Measurements from ENCODE around the gene PPP1R27. TPM values are rescaled to one million over a fixed set of nuclear protein-coding genes. Genes with fewer than 3 reads are reported as not detected.

Gene PPP1R27
- total and polyA plus RNA-seq, 12 donors, result 0.11 to 3.1 (median 0.69) TPM; not detected in 6

DNA sequence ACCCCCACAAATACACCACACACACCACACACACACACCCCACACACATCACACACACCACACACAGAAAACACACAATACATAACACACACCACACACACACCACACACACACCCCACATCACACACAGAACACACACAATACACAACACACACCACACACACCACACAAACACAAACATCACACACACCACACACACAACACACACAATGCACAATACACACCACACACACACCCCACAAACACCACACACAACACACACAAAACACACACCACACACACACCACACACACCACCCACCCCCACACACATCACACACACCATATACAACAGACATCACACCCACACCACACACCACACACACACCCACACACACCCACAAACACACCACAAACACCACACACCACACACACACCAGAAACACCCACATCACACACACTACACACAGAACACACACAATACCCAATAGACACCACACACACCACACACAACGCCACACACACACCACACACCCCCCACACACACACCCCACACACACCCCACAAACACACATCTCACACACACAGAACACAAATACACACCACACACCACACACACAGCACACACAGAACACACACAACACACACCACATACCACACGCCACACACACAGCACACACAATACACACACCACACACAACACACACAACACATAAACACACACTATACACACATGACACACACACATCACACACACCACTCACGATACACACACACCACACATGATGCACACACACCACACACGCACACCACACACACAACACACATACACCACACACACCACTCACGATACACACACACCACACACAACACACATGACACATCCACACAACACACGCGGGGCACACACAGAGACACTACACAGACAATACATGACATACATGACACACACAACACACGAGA, 41.9 kb downstream of the PPP1R27 start:
- TF ChIP-seq, protein P1, sequence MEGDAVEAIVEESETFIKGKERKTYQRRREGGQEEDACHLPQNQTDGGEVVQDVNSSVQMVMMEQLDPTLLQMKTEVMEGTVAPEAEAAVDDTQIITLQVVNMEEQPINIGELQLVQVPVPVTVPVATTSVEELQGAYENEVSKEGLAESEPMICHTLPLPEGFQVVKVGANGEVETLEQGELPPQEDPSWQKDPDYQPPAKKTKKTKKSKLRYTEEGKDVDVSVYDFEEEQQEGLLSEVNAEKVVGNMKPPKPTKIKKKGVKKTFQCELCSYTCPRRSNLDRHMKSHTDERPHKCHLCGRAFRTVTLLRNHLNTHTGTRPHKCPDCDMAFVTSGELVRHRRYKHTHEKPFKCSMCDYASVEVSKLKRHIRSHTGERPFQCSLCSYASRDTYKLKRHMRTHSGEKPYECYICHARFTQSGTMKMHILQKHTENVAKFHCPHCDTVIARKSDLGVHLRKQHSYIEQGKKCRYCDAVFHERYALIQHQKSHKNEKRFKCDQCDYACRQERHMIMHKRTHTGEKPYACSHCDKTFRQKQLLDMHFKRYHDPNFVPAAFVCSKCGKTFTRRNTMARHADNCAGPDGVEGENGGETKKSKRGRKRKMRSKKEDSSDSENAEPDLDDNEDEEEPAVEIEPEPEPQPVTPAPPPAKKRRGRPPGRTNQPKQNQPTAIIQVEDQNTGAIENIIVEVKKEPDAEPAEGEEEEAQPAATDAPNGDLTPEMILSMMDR (IDR thresholded peaks at IDR 0.05), result no peak
- TF ChIP-seq POLR2A (IDR thresholded peaks at IDR 0.05), result no peak
- DNase-seq, result no peak
- no peaks in the 10 kb centered on the region for H3K9me3 ChIP-seq (replicated peaks in 1 of 3)
- intact Hi-C loops (cut with DNase I), result no loop called here
- WGBS, 4 donors, result 76 to 87% (median 78%) methylated on average over 8 of the region's 8 CpGs
- no peak overlapping the region for H3K4me3 ChIP-seq
- H3K36me3 ChIP-seq (replicated peaks in 1 of 2), result no peaks in the 10 kb centered on the region
- H3K27me3 ChIP-seq, result no peaks in the 10 kb centered on the region
- H3K27ac ChIP-seq, result no peak overlapping the region
- H3K4me1 ChIP-seq (replicated peaks in 1 of 2), result no peaks in the 10 kb centered on the region

Other genes with a start within 250 kb of the PPP1R27 start
- 100 to 1,000 TPM in 3 of 9 donors, 10 to 100 TPM in 6; 62.3 to 140 (median 80.9) TPM for gene NPLOC4, start 197.9 kb downstream of the PPP1R27 start, total RNA-seq
- 100 to 1,000 TPM in 1 of 3 donors, 10 to 100 TPM in 2; 41.7 to 115 (median 52.5) TPM for gene NPLOC4, start 197.9 kb downstream of the PPP1R27 start, polyA plus RNA-seq
- gene TSPAN10, start 197.9 kb downstream of the PPP1R27 start, total RNA-seq, result 1 to 10 TPM in 7 of 9 donors, under 1 TPM in 2; 0.18 to 5.9 (median 2.1) TPM
- 1 to 10 TPM in 2 of 3 donors, under 1 TPM in 1; 0.27 to 3.9 (median 2.2) TPM for gene TSPAN10, start 197.9 kb downstream of the PPP1R27 start, polyA plus RNA-seq
- 1 to 10 TPM in 5 of 9 donors, under 1 TPM in 1, not detected in 3; 0.35 to 2.3 (median 1.7) TPM for gene PDE6G, start 178.5 kb downstream of the PPP1R27 start, total RNA-seq
- gene PDE6G, start 178.5 kb downstream of the PPP1R27 start, polyA plus RNA-seq, result 1 to 10 TPM; 1.2 to 5.9 (median 2.6) TPM
- gene OXLD1, start 168.4 kb downstream of the PPP1R27 start, total RNA-seq, result 10 to 100 TPM; 30.9 to 67.0 (median 50.2) TPM
- gene OXLD1, start 168.4 kb downstream of the PPP1R27 start, polyA plus RNA-seq, result 100 to 1,000 TPM in 2 of 3 donors, 1 to 10 TPM in 1; 3.7 to 166 (median 120) TPM
- gene CCDC137, start 168.3 kb downstream of the PPP1R27 start, total RNA-seq, result 10 to 100 TPM in 8 of 9 donors, 1 to 10 TPM in 1; 7.5 to 23.5 (median 15.6) TPM
- gene CCDC137, start 168.3 kb downstream of the PPP1R27 start, polyA plus RNA-seq, result 10 to 100 TPM; 12.6 to 46.0 (median 15.0) TPM
- gene ARL16, start 151.3 kb downstream of the PPP1R27 start, total RNA-seq, result 10 to 100 TPM; 22.2 to 40.3 (median 29.9) TPM
- gene ARL16, start 151.3 kb downstream of the PPP1R27 start, polyA plus RNA-seq, result 100 to 1,000 TPM in 1 of 3 donors, 10 to 100 TPM in 2; 18.5 to 105 (median 79.8) TPM
- 100 to 1,000 TPM in 3 of 9 donors, 10 to 100 TPM in 6; 51.7 to 167 (median 95.4) TPM for gene HGS, start 151.0 kb downstream of the PPP1R27 start, total RNA-seq
- 100 to 1,000 TPM; 130 to 384 (median 300) TPM for gene HGS, start 151.0 kb downstream of the PPP1R27 start, polyA plus RNA-seq
- 10 to 100 TPM; 24.0 to 98.8 (median 85.2) TPM for gene MRPL12, start 131.7 kb downstream of the PPP1R27 start, total RNA-seq
- 100 to 1,000 TPM in 2 of 3 donors, 10 to 100 TPM in 1; 60.7 to 159 (median 141) TPM for gene MRPL12, start 131.7 kb downstream of the PPP1R27 start, polyA plus RNA-seq
- gene SLC25A10, start 122.8 kb downstream of the PPP1R27 start, total RNA-seq, result 10 to 100 TPM in 8 of 9 donors, 1 to 10 TPM in 1; 8.8 to 36.1 (median 19.6) TPM
- gene SLC25A10, start 122.8 kb downstream of the PPP1R27 start, polyA plus RNA-seq, result 10 to 100 TPM in 2 of 3 donors, 1 to 10 TPM in 1; 3.5 to 33.1 (median 29.2) TPM
- 1 to 10 TPM in 3 of 9 donors, under 1 TPM in 3, not detected in 3; 0.11 to 2.9 (median 1.2) TPM for gene GCGR, start 30.9 kb downstream of the PPP1R27 start, total RNA-seq
- gene GCGR, start 30.9 kb downstream of the PPP1R27 start, polyA plus RNA-seq, result 10 to 100 TPM in 1 of 3 donors, 1 to 10 TPM in 1, under 1 TPM in 1; 0.29 to 48.7 (median 4.1) TPM
- 100 to 1,000 TPM in 2 of 9 donors, 10 to 100 TPM in 7; 63.5 to 115 (median 82.5) TPM for gene MCRIP1, start 1.8 kb downstream of the PPP1R27 start, total RNA-seq
- gene MCRIP1, start 1.8 kb downstream of the PPP1R27 start, polyA plus RNA-seq, result 100 to 1,000 TPM in 2 of 3 donors, 1 to 10 TPM in 1; 5.0 to 248 (median 144) TPM
- gene P4HB, start 25.5 kb upstream of the PPP1R27 start, total RNA-seq, result 1,000 to 10,000 TPM in 5 of 9 donors, 100 to 1,000 TPM in 4; 583 to 2,018 (median 1,095) TPM
- gene P4HB, start 25.5 kb upstream of the PPP1R27 start, polyA plus RNA-seq, result 1,000 to 10,000 TPM in 1 of 3 donors, 100 to 1,000 TPM in 2; 546 to 2,717 (median 747) TPM
- gene ARHGDIA, start 36.3 kb upstream of the PPP1R27 start, total RNA-seq, result 100 to 1,000 TPM; 123 to 491 (median 203) TPM
- gene ARHGDIA, start 36.3 kb upstream of the PPP1R27 start, polyA plus RNA-seq, result 100 to 1,000 TPM; 180 to 324 (median 250) TPM
- gene ALYREF, start 56.5 kb upstream of the PPP1R27 start, total RNA-seq, result 10 to 100 TPM; 15.2 to 69.3 (median 45.1) TPM
- 10 to 100 TPM; 13.0 to 28.2 (median 15.2) TPM for gene ALYREF, start 56.5 kb upstream of the PPP1R27 start, polyA plus RNA-seq
- gene ANAPC11, start 56.7 kb upstream of the PPP1R27 start, total RNA-seq, result 100 to 1,000 TPM; 102 to 226 (median 134) TPM
- gene ANAPC11, start 56.7 kb upstream of the PPP1R27 start, polyA plus RNA-seq, result 100 to 1,000 TPM in 2 of 3 donors, 10 to 100 TPM in 1; 21.2 to 242 (median 112) TPM
- 1 to 10 TPM in 1 of 9 donors, under 1 TPM in 4, not detected in 4; 0.18 to 2.5 (median 0.42) TPM for gene NPB, start 67.2 kb upstream of the PPP1R27 start, total RNA-seq
- under 1 TPM; 0.07 to 0.57 (median 0.24) TPM for gene NPB, start 67.2 kb upstream of the PPP1R27 start, polyA plus RNA-seq
- gene PCYT2, start 76.3 kb upstream of the PPP1R27 start, total RNA-seq, result 10 to 100 TPM; 19.8 to 31.6 (median 29.0) TPM
- 10 to 100 TPM; 32.5 to 41.2 (median 37.5) TPM for gene PCYT2, start 76.3 kb upstream of the PPP1R27 start, polyA plus RNA-seq
- 10 to 100 TPM; 10.4 to 25.2 (median 14.6) TPM for gene SIRT7, start 83.1 kb upstream of the PPP1R27 start, total RNA-seq
- gene SIRT7, start 83.1 kb upstream of the PPP1R27 start, polyA plus RNA-seq, result 10 to 100 TPM in 2 of 3 donors, 1 to 10 TPM in 1; 4.2 to 49.8 (median 33.3) TPM
- 10 to 100 TPM; 10.5 to 44.5 (median 25.0) TPM for gene MAFG, start 92.7 kb upstream of the PPP1R27 start, total RNA-seq
- gene MAFG, start 92.7 kb upstream of the PPP1R27 start, polyA plus RNA-seq, result 10 to 100 TPM in 1 of 3 donors, 1 to 10 TPM in 2; 7.7 to 13.0 (median 8.9) TPM
- 10 to 100 TPM in 1 of 9 donors, 1 to 10 TPM in 7, under 1 TPM in 1; 0.79 to 10.2 (median 5.1) TPM for gene PYCR1, start 102.2 kb upstream of the PPP1R27 start, total RNA-seq
- 1 to 10 TPM; 1.8 to 5.4 (median 2.0) TPM for gene PYCR1, start 102.2 kb upstream of the PPP1R27 start, polyA plus RNA-seq
- not detected for gene MYADML2, start 112.2 kb upstream of the PPP1R27 start, total RNA-seq
- gene MYADML2, start 112.2 kb upstream of the PPP1R27 start, polyA plus RNA-seq, result not detected
- gene NOTUM, start 126.1 kb upstream of the PPP1R27 start, total RNA-seq, result 1 to 10 TPM in 3 of 9 donors, under 1 TPM in 4, not detected in 2; 0.11 to 9.7 (median 0.95) TPM
- gene NOTUM, start 126.1 kb upstream of the PPP1R27 start, polyA plus RNA-seq, result under 1 TPM in 2 of 3 donors, not detected in 1; 0.07 to 0.40 TPM
- 10 to 100 TPM; 19.9 to 45.9 (median 27.5) TPM for gene ASPSCR1, start 142.6 kb upstream of the PPP1R27 start, total RNA-seq
- gene ASPSCR1, start 142.6 kb upstream of the PPP1R27 start, polyA plus RNA-seq, result 100 to 1,000 TPM in 1 of 3 donors, 10 to 100 TPM in 2; 10.2 to 177 (median 96.5) TPM
- 10 to 100 TPM; 24.3 to 75.9 (median 47.0) TPM for gene CENPX, start 187.8 kb upstream of the PPP1R27 start, total RNA-seq
- 10 to 100 TPM; 11.2 to 70.9 (median 58.3) TPM for gene CENPX, start 187.8 kb upstream of the PPP1R27 start, polyA plus RNA-seq
- 10 to 100 TPM in 6 of 9 donors, 1 to 10 TPM in 3; 3.0 to 24.2 (median 11.0) TPM for gene LRRC45, start 188.3 kb upstream of the PPP1R27 start, total RNA-seq
- gene LRRC45, start 188.3 kb upstream of the PPP1R27 start, polyA plus RNA-seq, result 10 to 100 TPM in 2 of 3 donors, 1 to 10 TPM in 1; 1.2 to 24.5 (median 15.4) TPM
- gene RAC3, start 196.6 kb upstream of the PPP1R27 start, total RNA-seq, result 10 to 100 TPM in 1 of 9 donors, 1 to 10 TPM in 8; 3.0 to 13.5 (median 4.5) TPM
- gene RAC3, start 196.6 kb upstream of the PPP1R27 start, polyA plus RNA-seq, result 10 to 100 TPM in 1 of 3 donors, 1 to 10 TPM in 2; 1.6 to 10.5 (median 9.0) TPM
- gene DCXR, start 202.6 kb upstream of the PPP1R27 start, total RNA-seq, result 100 to 1,000 TPM in 6 of 9 donors, 10 to 100 TPM in 3; 66.9 to 183 (median 107) TPM
- 100 to 1,000 TPM in 1 of 3 donors, 10 to 100 TPM in 2; 67.7 to 163 (median 96.0) TPM for gene DCXR, start 202.6 kb upstream of the PPP1R27 start, polyA plus RNA-seq
- gene RFNG, start 216.8 kb upstream of the PPP1R27 start, total RNA-seq, result 10 to 100 TPM; 21.2 to 69.5 (median 47.3) TPM
- 10 to 100 TPM; 21.2 to 78.0 (median 74.0) TPM for gene RFNG, start 216.8 kb upstream of the PPP1R27 start, polyA plus RNA-seq
- gene GPS1, start 216.8 kb upstream of the PPP1R27 start, total RNA-seq, result 100 to 1,000 TPM in 7 of 9 donors, 10 to 100 TPM in 2; 77.4 to 130 (median 112) TPM
- gene GPS1, start 216.8 kb upstream of the PPP1R27 start, polyA plus RNA-seq, result 100 to 1,000 TPM in 2 of 3 donors, 10 to 100 TPM in 1; 37.4 to 305 (median 246) TPM
- gene DUS1L, start 230.8 kb upstream of the PPP1R27 start, total RNA-seq, result 100 to 1,000 TPM in 1 of 9 donors, 10 to 100 TPM in 8; 62.0 to 109 (median 74.5) TPM
- 100 to 1,000 TPM in 2 of 3 donors, 10 to 100 TPM in 1; 38.5 to 397 (median 291) TPM for gene DUS1L, start 230.8 kb upstream of the PPP1R27 start, polyA plus RNA-seq